Sigmoid colon (tissue), 7 donors: ENCODE results near the gene MDGA2. TPM values are rescaled to one million over a fixed set of nuclear protein-coding genes. Genes with fewer than 3 reads are reported as not detected.
"Not testable (repeated sequence)": the region's sequence is repeated elsewhere in the genome, so short reads cannot be mapped to it uniquely, and the experiment has no call there.

Experiments used
- DNase-seq: peaks from one replicate; pipeline ENCODE4 v3.0.0-alpha.2; 2019
- H3K27ac ChIP-seq, 4 donors: fragments of 200-600 bp; sonication (generic); one replicate each; pipeline ENCODE4 v1.5.1; 2016 to 2019; ENCODE audit warnings: mild to moderate bottlenecking in 1 of 4
- H3K27me3 ChIP-seq, 3 donors: fragments of 200-600 bp; sonication (generic); one replicate each; pipeline ENCODE4 v1.5.1; 2019; ENCODE audit warnings: mild to moderate bottlenecking in 1 of 3
- H3K36me3 ChIP-seq, 4 donors: fragments of 200-600 bp; sonication (generic); one replicate each; pipeline ENCODE4 v1.5.1; 2016 to 2019
- H3K4me1 ChIP-seq, 4 donors: fragments of 200-600 bp; sonication (generic); one replicate each; pipeline ENCODE4 v1.5.1; 2017 to 2019
- H3K4me3 ChIP-seq, 4 donors: fragments of 200-600 bp; sonication (generic); one replicate each; pipeline ENCODE4 v1.5.1; 2017 to 2019; ENCODE audit warnings: mild to moderate bottlenecking in 2 of 4, moderate library complexity in 1 of 4
- H3K9me3 ChIP-seq, 4 donors: fragments of 200-600 bp in 3 of 4; sonication (generic) in 3 of 4; one replicate each; pipeline versions ENCODE4 v1.5.1 to v1.6.1; 2013 to 2019
- CTCF ChIP-seq, 4 experiments: fragments of 450-650 bp in 3 of 4; fragments of 200-600 bp in 1 of 4; IDR thresholded peaks; one replicate each; pipeline ENCODE4 v1.5.1; 2016 to 2019; ENCODE audit warnings: antibody characterized with exemption in 4 of 4, mild to moderate bottlenecking in 3 of 4, moderate library complexity in 2 of 4
- EP300 ChIP-seq, 4 donors: sonication (generic); formaldehyde crosslinking; IDR thresholded peaks; one replicate each; pipeline ENCODE4 v1.6.1; 2017; ENCODE audit warnings: antibody characterized with exemption in 4 of 4
- POLR2A ChIP-seq, 2 donors: fragments of 450-650 bp; IDR thresholded peaks; one replicate each; pipeline ENCODE4 v1.6.1; 2016; ENCODE audit warnings: antibody characterized with exemption in 2 of 2, mild to moderate bottlenecking in 2 of 2, moderate library complexity in 2 of 2
- POLR2AphosphoS5 ChIP-seq, 4 donors: sonication (generic); formaldehyde crosslinking; IDR thresholded peaks; one replicate each; pipeline ENCODE4 v1.6.1; 2017; ENCODE audit warnings: antibody characterized with exemption in 4 of 4
- WGBS, 2 donors: extraction: QIAGEN DNeasy Blood & Tissue Kit; methylation state at CpG; one replicate each; pipeline ENCODE4 v1.1.7; 2013; 5-methylcytosine and 5-hydroxymethylcytosine counted together
- intact Hi-C: fragments of 100-400 bp; cut with DNase I; formaldehyde crosslinking; loops from one replicate; pipeline ENCODE4 v1.15.1; 2023
- polyA plus RNA-seq, 3 donors: library from polyadenylated mRNA; stranded (reverse); fragments of 200-250 nt; gene quantifications; one replicate each; pipeline ENCODE4 v1.2.3, GENCODE V29; 2013
- total RNA-seq, 4 donors: library from RNA; depleted of rRNA; stranded (reverse); fragments of >200 nt; gene quantifications; one replicate each; pipeline ENCODE4 v1.1.0, GENCODE V29; 2016
- donor health status: healthy with polysubstance abuse.
- donor health status: Bipolar disorder and iron deficiency.
- donor health status: healthy.

MDGA2 gene
- total and polyA plus RNA-seq, 7 donors, result under 0.01 to 1.2 (median 0.33) TPM; not detected in 2

GRCh38 chr14:47257013-47257412 is 418.4 kb downstream of the MDGA2 start:
- H3K27ac ChIP-seq, result no peak overlapping the region
- no peaks in the 10 kb centered on the region for H3K4me1 ChIP-seq
- no peaks in the 10 kb centered on the region for H3K36me3 ChIP-seq
- intact Hi-C loops, result no loop called here
- no peaks in the 10 kb centered on the region for H3K9me3 ChIP-seq
- H3K4me3 ChIP-seq, result no peak overlapping the region
- no peaks in the 10 kb centered on the region for H3K27me3 ChIP-seq
- DNase-seq, result no peak
- 30 to 53% methylated on average over 2 of the region's 2 CpGs for WGBS, 2 donors
- TF ChIP-seq POLR2A (IDR thresholded peaks at IDR 0.05) (no peak), EP300 (IDR thresholded peaks at IDR 0.05) (no peak), CTCF (IDR thresholded peaks at IDR 0.05) (no peak), POLR2AphosphoS5 (IDR thresholded peaks at IDR 0.05) (no peak)

GRCh38 chr14:47252802-47253201 is 422.6 kb downstream of the MDGA2 start:
- H3K27ac ChIP-seq, result no peak overlapping the region
- WGBS, 2 donors, result 61 to 85% methylated on average over 4 of the region's 4 CpGs

GRCh38 chr14:47246367-47246766 is 429.0 kb downstream of the MDGA2 start:
- Histone ChIP-seq H3K27me3 (no peaks in the 10 kb centered on the region), H3K4me1 (no peaks in the 10 kb centered on the region), H3K36me3 (no peaks in the 10 kb centered on the region), H3K27ac (no peak overlapping the region), H3K4me3 (no peak overlapping the region), H3K9me3 (no peaks in the 10 kb centered on the region)
- intact Hi-C loops, result no loop called here
- WGBS, 2 donors, result 76 to 83% methylated on average over 1 of the region's 1 CpG
- TF ChIP-seq POLR2A (IDR thresholded peaks at IDR 0.05) (no peak), POLR2AphosphoS5 (IDR thresholded peaks at IDR 0.05) (no peak), CTCF (IDR thresholded peaks at IDR 0.05) (no peak), EP300 (IDR thresholded peaks at IDR 0.05) (no peak)
- DNase-seq, result no peak

More at GRCh38 chr14:47252802-47253201, 422.6 kb downstream of the MDGA2 start:
- H3K36me3 ChIP-seq, result no peaks in the 10 kb centered on the region
- H3K4me1 ChIP-seq, result no peaks in the 10 kb centered on the region
- no peaks in the 10 kb centered on the region for H3K27me3 ChIP-seq
- H3K9me3 ChIP-seq, result no peaks in the 10 kb centered on the region
- no peak for TF ChIP-seq CTCF (IDR thresholded peaks at IDR 0.05)
- TF ChIP-seq POLR2A (IDR thresholded peaks at IDR 0.05), result no peak
- no peak for TF ChIP-seq POLR2AphosphoS5 (IDR thresholded peaks at IDR 0.05)
- no peak for TF ChIP-seq EP300 (IDR thresholded peaks at IDR 0.05)
- DNase-seq, result no peak
- intact Hi-C loops, result no loop called here
- H3K4me3 ChIP-seq, result no peak overlapping the region

GRCh38 chr14:47242579-47242978 is 432.8 kb downstream of the MDGA2 start:
- 89 to 94% methylated on average over 18 of the region's 18 CpGs for WGBS, 2 donors
- intact Hi-C loops, H3K27ac ChIP-seq, H3K9me3 ChIP-seq, H3K4me3 ChIP-seq, H3K4me1 ChIP-seq, H3K27me3 ChIP-seq, DNase-seq, H3K36me3 ChIP-seq: not testable (repeated sequence)

GRCh38 chr14:47240748-47241437 is 434.5 kb downstream of the MDGA2 start:
- Histone ChIP-seq H3K4me3 (no peak overlapping the region), H3K36me3 (no peaks in the 10 kb centered on the region), H3K9me3 (no peaks in the 10 kb centered on the region), H3K27ac (no peak overlapping the region), H3K4me1 (no peaks in the 10 kb centered on the region), H3K27me3 (no peaks in the 10 kb centered on the region)
- WGBS, 2 donors, result 40 to 50% methylated on average over 1 of the region's 1 CpG
- DNase-seq, result no peak
- no peak for TF ChIP-seq POLR2A (IDR thresholded peaks at IDR 0.05)
- intact Hi-C loops, result no loop called here

- intact Hi-C loops, result no loop called here
- 78 to 82% methylated on average over 3 of the region's 3 CpGs for WGBS, 2 donors
These were observed 439.8 kb downstream of the MDGA2 start for GRCh38 chr14:47235619-47236018.

More at GRCh38 chr14:47235619-47236018, 439.8 kb downstream of the MDGA2 start:
- TF ChIP-seq CTCF (IDR thresholded peaks at IDR 0.05) (no peak), EP300 (IDR thresholded peaks at IDR 0.05) (no peak), POLR2A (IDR thresholded peaks at IDR 0.05) (no peak), POLR2AphosphoS5 (IDR thresholded peaks at IDR 0.05) (no peak)
- Histone ChIP-seq H3K4me1 (no peaks in the 10 kb centered on the region), H3K36me3 (no peaks in the 10 kb centered on the region), H3K4me3 (no peak overlapping the region), H3K9me3 (no peaks in the 10 kb centered on the region), H3K27me3 (no peaks in the 10 kb centered on the region), H3K27ac (no peak overlapping the region)
- no peak for DNase-seq
